Forelimb muscle (tissue), 1 donor: ENCODE data around the gene ADGRF3. TPM values are rescaled to one million over a fixed set of nuclear protein-coding genes. Genes with fewer than 3 reads are reported as not detected.
"Not testable (repeated sequence)": the region's sequence is repeated elsewhere in the genome, so short reads cannot be mapped to it uniquely, and the experiment has no call there.

ENCODE experiments used
- DNase-seq: peaks from one replicate; pipeline ENCODE4 v3.0.0-alpha.2; 2013; ENCODE audit warnings: low read depth
- polyA plus RNA-seq: library from polyadenylated mRNA; unstranded; fragments of 120-200 nt; gene quantifications from one replicate; pipeline ENCODE4 v1.2.1, GENCODE V29; 2013; ENCODE audit not compliant: insufficient read length

ADGRF3 gene, protein sequence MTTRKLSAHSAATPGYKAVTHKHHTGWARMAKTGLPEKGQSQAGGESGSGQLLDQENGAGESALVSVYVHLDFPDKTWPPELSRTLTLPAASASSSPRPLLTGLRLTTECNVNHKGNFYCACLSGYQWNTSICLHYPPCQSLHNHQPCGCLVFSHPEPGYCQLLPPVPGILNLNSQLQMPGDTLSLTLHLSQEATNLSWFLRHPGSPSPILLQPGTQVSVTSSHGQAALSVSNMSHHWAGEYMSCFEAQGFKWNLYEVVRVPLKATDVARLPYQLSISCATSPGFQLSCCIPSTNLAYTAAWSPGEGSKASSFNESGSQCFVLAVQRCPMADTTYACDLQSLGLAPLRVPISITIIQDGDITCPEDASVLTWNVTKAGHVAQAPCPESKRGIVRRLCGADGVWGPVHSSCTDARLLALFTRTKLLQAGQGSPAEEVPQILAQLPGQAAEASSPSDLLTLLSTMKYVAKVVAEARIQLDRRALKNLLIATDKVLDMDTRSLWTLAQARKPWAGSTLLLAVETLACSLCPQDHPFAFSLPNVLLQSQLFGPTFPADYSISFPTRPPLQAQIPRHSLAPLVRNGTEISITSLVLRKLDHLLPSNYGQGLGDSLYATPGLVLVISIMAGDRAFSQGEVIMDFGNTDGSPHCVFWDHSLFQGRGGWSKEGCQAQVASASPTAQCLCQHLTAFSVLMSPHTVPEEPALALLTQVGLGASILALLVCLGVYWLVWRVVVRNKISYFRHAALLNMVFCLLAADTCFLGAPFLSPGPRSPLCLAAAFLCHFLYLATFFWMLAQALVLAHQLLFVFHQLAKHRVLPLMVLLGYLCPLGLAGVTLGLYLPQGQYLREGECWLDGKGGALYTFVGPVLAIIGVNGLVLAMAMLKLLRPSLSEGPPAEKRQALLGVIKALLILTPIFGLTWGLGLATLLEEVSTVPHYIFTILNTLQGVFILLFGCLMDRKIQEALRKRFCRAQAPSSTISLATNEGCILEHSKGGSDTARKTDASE
- 0.16 TPM for polyA plus RNA-seq

DNA sequence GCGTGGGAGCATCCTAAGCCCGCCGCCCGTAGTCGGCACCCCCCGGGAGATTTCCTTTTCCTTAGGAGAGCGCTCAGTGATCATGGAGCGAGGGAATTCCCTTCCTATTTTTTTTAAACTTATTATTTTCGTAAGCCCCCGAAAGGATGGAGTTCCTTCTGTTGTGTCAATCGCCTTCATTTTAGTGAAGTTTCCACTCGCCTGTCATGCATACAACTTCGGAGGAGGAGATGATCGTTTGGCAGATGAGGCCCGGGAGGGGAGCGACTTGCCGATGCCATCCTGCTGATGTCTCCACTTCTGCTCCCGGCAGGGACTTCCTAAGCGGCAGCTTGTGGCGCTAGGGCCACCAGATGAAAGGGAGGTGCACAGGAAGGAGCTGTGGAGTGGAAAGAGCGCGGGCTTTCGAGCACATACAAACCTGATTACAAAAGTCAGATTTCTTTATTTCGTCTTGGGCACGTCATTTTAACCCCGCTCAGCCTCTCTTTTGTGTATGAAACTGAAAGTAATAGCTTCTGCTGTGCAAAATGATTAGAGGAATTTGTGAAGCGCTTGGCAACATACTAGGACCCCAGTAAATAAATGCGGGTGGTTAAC is at the start of gene ADGRF3:
ADGRF3 (minus strand) TSS at position 336 of the 600 bp plus-strand sequence. CDS start 555 bp downstream, outside the sequence.
- no peak for DNase-seq

DNA sequence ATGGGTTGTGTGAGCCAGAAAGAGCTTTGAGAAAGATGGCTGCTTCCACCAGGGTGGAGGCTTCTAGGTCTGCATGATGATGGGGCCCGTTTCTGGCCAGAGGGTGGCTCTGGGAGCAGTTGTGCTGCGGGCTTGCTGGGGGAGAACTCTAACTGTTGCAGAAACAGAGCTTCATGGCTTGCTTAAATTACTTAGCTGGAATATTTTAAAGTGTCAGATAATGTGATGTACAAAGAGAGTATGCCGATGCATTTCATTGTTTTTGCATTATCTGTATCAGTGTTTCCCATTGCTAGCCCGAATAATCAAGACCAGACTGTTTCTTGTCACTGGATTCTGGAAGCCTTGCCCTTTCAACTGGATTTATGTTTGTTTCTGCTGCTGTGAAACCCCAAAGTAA is 48.8 kb upstream of the ADGRF3 start:
- no peak for DNase-seq

DNA sequence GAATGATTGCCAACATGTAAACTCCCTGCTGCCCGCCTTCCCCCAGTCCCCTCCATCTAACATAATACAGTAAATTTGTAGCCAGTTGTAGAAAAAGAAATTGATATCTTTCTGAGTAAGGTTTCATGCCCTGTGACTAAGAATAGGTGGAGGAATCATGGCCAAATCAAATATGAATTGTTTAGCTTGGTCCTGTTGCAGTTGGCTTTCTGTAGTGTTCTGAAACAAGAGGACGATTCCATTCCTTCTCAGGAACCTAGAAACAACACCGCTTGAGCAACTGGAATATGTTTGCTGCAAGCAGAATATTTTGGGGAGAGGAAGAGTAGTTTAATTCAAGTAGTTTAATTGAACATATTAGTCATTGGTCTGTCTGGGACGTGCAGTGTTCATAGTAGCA is 48.1 kb upstream of the ADGRF3 start:
- no peak for DNase-seq

DNA sequence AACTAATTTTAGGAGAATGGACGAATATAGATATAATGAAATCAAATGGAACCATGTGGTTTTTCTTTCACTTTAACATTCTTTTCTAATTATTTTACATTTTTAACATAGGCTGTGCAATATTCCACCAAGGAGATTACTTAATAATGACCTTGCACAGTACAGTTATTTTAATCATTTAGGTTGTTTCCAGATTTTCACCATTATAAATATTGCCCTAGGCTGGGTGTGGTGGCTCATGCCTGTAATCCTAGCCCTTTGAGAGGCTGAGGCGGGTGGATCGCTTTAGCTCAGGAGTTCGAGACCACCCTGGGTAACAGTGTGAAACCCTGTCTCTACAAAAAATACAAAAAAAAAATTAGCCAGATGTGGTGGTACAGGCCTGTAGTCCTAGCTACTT is 40.6 kb upstream of the ADGRF3 start:
- no peak for DNase-seq

DNA sequence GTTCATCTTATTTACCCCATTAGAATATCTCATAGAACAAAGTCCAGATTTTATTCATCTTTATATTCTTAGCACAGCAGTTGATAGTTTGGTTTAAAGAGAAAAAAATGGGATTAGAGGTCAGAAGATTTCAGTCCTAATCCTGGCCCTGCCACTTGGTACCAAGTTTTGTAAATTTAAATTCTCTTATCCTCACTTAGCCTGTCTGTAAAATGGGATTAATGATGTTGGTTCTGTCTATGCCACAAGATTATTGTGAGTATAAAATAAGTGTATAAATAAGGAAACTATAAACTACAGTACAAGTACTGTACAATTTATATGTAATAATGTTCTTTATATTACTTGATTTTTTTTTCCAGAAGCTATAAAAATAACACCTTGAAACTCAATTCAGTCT is 38.0 kb upstream of the ADGRF3 start:
- no peak for DNase-seq

DNA sequence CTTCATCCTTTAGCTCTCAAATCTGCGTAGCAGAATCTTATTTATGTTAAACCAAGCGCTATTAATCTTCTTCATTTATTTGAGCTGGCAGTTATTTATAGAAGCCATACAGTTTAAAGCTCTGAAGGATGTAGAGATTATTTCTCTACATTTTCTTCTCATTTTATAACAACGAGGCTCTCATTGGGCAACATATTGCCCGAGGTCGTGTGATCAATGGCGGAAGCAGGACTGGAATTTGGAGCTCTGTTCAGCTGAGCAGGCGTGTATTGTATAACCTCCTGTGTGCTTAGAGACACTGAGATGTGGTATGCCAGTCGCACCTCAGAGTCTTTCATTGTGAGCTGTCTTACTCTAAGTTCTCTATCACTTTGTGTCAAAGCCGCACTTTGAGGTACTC is 37.6 kb upstream of the ADGRF3 start:
- no peak for DNase-seq

DNA sequence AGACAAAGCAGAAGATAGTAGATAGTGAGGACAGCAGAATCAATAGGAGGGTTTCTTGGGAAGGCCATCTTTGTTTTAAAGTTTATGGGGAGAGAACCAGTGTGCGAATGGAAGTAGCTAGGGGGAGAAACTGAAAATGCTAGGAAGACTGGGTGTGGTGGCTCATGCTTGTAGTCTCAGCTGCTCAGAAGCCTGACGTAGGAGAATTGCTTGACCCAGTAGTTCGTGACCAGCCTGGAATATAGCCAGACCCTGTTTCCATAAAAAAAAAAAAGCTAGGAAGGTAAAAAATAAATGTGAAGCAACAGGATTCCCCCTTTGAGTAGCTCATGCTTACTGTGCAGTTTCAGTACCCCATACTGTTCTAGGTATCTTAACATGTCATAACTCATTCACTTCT is 36.0 kb upstream of the ADGRF3 start:
- DNase-seq = no peak

DNA sequence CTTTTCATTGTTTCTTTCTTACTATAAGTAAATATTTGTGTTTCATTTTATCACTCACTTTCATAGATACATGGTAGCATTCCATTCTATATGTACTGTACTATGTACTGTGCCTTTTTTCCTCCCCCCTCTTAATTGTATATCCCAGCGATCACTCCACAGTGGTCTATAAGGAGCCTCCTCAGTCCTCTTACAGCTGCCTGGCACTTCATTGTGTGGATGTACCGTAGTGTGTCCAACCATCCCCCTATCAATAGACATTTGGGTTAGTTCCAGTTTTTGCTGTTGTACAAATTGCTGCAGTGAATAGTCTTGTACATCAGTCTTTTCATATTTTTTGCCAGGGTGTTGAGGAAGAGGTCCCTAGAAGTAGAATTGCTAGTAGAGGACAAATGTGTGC is 33.7 kb upstream of the ADGRF3 start:
- no peak for DNase-seq

DNA sequence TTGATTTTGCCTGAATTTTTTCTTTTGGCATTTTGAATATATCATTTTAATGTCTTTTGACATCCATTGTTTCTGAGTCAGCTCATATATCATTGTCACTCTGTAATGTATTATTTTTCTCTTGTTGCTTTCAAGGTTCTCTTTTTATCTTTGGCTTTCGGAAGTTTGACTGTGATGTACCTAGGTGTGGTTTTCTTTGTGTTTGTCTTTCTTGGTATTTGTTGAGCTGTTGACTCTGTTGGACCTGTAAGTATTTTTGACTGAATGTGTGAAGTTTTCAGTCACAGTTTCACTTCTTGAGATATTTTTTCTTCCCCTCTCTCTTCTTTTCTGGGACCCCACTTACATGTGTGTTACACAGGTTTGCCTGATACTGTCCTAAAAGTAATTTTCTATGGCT is 30.2 kb upstream of the ADGRF3 start:
- DNase-seq = no peak

DNA sequence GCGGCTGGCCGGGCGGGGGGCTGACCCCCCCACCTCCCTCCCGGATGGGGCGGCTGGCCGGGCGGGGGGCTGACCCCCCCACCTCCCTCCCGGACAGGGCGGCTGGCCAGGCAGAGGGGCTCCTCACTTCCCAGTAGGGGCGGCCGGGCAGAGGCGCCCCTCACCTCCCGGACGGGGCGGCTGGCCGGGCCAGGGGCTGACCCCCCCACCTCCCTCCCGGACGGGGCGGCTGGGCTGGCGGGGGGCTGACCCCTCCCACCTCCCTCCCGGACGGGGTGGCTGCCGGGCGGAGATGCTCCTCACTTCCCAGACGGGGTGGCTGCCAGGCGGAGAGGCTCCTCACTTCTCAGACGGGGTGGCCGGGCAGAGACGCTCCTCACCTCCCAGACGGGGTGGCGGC is 24.3 kb upstream of the ADGRF3 start:
- DNase-seq = not testable (repeated sequence)

DNA sequence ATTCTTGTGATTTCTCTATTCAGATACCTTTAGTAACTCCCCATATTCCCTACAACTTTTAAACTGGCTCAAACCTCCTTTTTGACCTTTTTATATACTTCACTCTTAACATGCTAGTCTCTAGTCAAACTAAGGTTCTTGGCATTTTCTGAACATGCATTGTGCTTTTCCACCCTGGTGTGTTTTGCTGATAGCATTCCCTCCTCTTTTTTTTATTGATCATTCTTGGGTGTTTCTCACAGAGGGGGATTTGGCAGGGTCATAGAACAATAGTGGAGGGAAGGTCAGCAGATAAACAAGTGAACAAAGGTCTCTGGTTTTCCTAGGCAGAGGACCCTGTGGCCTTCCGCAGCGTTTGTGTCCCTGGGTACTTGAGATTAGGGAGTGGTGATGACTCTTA is 23.1 kb upstream of the ADGRF3 start:
- DNase-seq = not testable (repeated sequence)

DNA sequence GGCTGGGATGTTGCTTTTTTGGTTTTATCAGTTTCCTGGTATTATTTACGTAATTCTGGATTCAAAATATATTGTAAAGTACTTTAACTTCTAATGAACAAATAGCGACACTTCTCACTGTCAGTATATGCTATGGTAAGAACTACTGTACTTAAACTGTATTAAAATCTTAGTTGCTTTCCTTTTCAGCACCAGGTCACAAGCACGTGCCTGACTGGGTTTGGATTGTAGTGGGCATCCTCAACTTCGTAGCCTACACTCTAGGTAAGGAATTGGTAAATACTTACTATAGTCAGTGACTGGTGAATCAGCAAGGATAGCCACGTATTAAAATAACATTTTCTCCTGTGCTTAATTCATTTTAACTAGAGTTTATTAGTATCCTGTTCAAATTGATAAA is 20.4 kb upstream of the ADGRF3 start:
- no peak for DNase-seq

DNA sequence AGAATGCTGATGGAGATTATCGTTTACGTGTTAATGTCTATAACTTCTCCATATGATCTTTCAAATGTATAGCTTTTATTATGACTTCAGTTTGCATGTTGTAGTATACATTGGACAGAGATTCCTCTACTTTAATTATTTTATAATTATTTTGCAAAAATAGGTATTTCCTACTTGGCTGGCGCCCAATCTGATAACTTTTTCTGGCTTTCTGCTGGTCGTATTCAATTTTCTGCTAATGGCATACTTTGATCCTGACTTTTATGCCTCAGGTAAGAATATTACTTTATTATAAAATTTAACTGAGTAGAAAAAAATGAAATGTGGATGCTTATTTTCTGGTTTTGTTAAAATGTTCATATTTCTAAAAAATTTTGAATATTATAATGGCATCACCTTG is 18.1 kb upstream of the ADGRF3 start:
- DNase-seq = no peak

DNA sequence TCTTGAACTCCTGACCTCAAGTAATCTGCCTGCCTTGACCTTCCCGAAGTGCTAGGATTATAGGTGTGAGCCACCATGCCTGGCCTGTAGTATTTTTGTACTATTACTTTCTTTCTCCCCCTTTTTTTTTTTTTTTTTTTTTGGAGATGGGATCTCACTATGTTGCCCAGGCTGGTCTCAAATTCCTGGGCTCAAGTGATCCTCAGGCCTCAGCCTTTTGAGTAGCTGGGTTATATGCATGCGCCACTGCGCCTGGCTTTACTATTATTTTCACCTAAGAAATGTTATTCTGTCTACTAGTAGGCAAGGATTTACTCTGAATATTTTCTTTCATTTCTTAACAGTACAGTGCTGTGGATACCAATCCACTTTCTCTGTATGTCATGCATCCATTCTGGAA is 17.4 kb upstream of the ADGRF3 start:
- no peak for DNase-seq

DNA sequence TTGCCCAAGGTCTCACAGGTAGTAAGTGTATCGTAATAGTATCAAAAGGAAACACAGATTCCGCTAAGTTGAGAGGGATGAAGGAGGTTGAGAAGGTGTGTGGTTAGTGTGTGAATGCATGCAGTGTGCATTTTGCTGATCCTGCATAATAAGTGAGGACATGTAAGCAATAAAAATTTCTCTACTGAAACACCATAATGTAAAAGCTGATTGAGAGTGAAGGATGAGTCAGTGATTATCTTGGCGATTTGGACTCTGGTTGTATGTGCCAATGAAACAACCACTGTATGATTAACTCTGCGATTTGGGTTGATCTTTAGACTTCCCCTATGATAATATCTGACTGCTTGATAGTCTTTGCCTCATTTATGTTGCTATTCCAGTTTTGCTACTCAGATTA is 16.7 kb upstream of the ADGRF3 start:
- no peak for DNase-seq

DNA sequence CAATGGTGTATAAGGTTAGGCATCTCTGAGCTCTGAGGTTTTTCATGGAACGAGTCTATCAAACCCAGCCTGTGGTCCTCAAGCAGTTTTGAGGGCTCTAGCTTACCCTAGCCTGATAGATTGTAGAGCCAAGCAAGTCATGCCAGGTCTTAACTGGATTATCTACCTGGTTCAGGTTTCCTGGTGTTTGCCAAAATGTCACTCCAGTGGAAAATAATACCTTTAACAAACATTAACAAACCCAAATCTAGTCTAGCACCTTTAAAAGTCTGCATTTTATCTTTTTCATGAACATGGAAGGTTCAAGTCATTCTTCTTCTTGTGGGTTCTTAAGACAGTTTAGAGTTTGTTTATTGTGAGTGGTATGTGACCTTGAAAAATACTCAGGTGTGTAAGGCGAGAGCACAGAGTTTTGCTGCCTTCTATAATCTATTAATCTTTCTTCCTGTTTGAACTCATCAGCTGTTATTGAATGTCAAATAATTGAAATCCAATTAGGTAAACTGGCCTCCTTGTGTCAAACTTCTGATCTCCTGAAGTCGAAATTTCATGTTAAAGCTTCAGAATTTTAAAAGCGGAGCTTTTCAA is 13.4 kb upstream of the ADGRF3 start:
- no peak for DNase-seq

DNA sequence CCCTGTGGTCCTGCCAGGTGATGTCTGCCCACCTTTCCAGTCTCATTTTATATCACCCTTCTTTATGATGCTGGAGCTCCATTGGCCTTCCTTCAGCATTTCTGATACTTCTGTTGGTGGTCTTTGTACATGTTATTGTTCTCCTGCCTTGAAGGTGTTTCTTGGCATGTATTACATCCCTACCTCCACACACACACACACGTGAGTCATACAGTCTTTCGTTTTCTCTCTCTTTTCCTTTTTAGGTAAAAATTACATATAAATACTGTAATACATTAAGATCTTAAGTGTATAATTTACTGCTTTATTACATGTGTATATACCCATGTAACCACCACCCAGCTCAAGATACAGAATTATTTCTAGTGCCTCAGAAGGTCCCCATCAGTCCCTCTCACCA is 10.2 kb upstream of the ADGRF3 start:
- DNase-seq = no peak

DNA sequence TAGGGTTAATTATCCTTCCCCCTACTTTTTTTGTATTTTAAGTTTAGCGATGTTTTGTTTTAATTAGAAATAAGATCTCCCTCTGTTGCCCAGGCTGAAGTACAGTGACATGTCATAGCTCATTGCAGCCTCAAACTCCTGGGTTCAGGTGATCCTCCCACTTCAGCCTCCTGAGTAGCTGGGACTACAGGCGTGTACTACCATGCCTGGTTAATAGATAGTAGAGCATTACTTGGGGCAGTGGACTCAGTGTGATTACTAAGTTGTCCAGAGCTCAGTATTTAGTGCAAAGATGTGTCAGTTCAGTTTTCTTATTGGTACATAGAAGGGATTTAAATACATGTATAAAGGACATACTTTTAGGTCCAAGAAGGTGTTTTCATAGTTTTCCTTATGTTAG is 9.5 kb upstream of the ADGRF3 start:
- no peak for DNase-seq

DNA sequence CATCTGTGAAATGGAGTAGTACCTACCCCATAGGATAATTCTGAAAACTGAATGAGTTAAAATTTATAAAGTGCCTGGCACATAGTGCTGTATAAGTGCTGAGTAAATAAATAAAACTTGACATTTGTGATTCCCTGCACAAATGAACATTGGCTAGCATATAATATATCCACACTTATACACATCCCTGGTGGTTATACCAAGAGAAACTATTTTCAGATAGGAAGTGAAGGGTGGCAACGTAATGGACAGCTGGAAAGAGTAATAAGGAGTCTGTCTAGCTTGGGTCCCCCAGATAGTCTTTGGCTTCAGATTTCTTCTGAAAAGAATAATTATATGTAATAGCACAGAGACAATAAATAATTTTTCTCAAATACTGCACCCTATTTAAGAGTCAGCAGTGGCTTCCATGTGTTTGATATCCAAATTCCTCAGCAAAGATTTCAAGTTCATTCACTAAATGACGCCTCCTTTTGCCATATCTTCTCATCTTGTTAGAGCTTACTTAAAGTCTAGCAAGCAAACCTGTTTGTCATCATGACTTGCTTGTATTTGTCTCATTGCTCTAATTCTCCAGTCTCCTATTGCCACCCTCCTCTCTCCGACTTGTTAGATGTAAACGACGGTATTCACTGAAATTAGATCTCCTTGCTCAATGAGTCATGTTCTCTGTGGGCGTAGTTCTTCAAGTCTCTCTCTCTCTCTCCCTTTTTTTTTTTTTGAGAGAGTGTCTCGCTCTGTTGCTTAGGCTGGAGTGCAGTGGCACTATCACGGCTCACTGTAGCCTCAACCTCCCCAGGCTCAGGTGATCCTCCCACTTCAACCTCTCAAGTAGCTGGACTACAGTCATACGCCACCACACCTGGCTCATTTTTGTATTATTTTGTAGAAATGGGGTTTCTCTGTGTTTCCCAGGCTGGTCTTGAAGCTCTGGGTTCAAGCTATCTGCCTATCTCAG is 8.7 kb upstream of the ADGRF3 start:
- DNase-seq = no peak

DNA sequence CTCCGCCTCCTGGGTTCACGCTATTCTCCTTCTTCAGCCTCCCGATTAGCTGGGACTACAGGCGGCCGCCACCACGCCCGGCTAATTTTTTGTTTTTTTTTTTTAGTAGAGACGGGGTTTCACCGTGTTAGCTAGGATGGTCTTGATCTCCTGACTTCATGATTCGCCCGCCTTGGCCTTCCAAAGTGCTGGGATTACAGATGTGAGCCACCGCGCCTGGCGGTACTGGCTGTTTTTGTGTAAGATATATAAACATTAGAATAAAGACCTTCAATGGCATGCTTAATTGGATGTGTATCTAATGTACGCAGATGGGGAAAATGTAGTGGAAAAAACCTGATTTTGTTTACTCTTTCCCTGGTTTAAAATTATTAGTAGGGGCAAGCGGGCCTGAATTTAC is 7.9 kb upstream of the ADGRF3 start:
- DNase-seq = not testable (repeated sequence)

DNA sequence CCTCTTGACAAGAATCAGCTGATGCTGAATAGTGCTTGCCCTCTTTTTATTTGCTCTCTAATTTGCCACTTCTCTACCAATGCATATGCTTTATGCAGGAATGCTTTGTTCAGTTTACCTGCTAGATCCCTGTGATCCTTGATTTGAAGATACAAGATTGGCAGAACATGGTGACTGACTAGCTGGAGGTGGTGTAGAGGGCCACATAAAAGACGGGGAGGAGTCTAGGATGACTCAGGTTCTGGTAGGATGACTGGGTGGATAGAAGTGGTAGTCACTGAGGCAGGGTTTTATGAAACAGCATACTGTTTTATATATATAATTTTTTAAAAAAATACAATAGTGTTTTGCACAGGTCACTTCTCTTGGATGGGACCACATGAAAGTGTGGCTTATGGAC is 6.3 kb upstream of the ADGRF3 start:
- DNase-seq = no peak
